Measurements from ENCODE around the gene DNAJB2.

DNA sequence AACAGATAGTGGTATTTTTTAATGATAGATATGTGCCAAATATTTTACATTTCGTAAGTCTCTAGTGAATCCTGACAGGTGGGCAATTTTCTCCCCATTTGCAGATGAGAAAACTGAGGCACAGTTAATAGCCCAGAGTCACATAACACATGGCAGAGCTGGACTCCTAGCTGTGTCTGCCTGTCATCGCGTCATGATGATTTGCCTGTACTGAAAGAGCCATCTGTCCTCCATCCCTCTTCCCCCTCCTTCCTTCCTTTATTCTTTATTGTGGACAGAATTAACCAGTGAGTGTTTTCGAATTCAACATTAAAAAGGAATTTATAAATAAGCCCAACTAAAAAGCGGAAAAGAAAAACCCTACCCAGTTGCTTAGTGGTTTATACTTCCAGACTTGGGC lies 3.2 kb downstream of the DNAJB2 start:
- TF ChIP-seq, protein P1, sequence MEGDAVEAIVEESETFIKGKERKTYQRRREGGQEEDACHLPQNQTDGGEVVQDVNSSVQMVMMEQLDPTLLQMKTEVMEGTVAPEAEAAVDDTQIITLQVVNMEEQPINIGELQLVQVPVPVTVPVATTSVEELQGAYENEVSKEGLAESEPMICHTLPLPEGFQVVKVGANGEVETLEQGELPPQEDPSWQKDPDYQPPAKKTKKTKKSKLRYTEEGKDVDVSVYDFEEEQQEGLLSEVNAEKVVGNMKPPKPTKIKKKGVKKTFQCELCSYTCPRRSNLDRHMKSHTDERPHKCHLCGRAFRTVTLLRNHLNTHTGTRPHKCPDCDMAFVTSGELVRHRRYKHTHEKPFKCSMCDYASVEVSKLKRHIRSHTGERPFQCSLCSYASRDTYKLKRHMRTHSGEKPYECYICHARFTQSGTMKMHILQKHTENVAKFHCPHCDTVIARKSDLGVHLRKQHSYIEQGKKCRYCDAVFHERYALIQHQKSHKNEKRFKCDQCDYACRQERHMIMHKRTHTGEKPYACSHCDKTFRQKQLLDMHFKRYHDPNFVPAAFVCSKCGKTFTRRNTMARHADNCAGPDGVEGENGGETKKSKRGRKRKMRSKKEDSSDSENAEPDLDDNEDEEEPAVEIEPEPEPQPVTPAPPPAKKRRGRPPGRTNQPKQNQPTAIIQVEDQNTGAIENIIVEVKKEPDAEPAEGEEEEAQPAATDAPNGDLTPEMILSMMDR (IDR thresholded peaks at IDR 0.05; ENCODE audit: extremely low read depth in 1 of 2, insufficient read depth in 1 of 2, low read depth in 1 of 2, low read length in 2 of 2) = no peak
- TF ChIP-seq EZH2 (IDR thresholded peaks at IDR 0.05; ENCODE audit: borderline replicate concordance, low read depth, low read length, severe bottlenecking) (no peak), POLR2A (IDR thresholded peaks at IDR 0.05; ENCODE audit: low read depth, low read length) (no peak)

Data from endothelial cell of umbilical vein (primary cell).